Liver (tissue), 9 donors: ENCODE measurements around the gene OR1C1. TPM values are rescaled to one million over a fixed set of nuclear protein-coding genes. Genes with fewer than 3 reads are reported as not detected.

Source experiments
- DNase-seq: peaks from one replicate; pipeline ENCODE4 v3.0.0-alpha.2; 2017; ENCODE audit warnings: low spot score
- H3K27ac ChIP-seq, 2 donors: one replicate each; pipeline ENCODE4 v1.7.0; 2013; ENCODE audit warnings: inconsistent platforms in 2 of 2, low read length in 2 of 2, control low read depth in 1 of 2, low read depth in 1 of 2, mild to moderate bottlenecking in 1 of 2
- H3K27me3 ChIP-seq, 4 donors: one replicate each; pipeline versions ENCODE4 v1.6.1 to v1.7.0; 2013; ENCODE audit warnings: low read length in 3 of 4, inconsistent platforms in 1 of 4, mild to moderate bottlenecking in 1 of 4, moderate library complexity in 1 of 4; ENCODE audit not compliant: control insufficient read depth in 4 of 4, insufficient read depth in 4 of 4
- H3K36me3 ChIP-seq, 4 donors: one replicate each; pipeline versions ENCODE4 v1.6.1 to v1.7.0; 2013; ENCODE audit warnings: low read length in 3 of 4, mild to moderate bottlenecking in 3 of 4, low read depth in 1 of 4, moderate library complexity in 1 of 4; ENCODE audit not compliant: control insufficient read depth in 4 of 4, insufficient read depth in 3 of 4
- H3K4me1 ChIP-seq, 4 donors: one replicate each; pipeline versions ENCODE4 v1.6.1 to v1.7.0; 2013; ENCODE audit warnings: low read length in 3 of 4, mild to moderate bottlenecking in 3 of 4, moderate library complexity in 1 of 4; ENCODE audit not compliant: control insufficient read depth in 4 of 4, insufficient read depth in 4 of 4
- H3K4me3 ChIP-seq, 3 donors: one replicate each; pipeline versions ENCODE4 v1.6.1 to v1.7.0; 2013; ENCODE audit warnings: low read length in 3 of 3, control low read depth in 1 of 3, low read depth in 1 of 3, mild to moderate bottlenecking in 1 of 3
- H3K9ac ChIP-seq, 2 donors: one replicate each; pipeline ENCODE4 v1.7.0; 2013; ENCODE audit warnings: low read length in 2 of 2, mild to moderate bottlenecking in 2 of 2, moderate library complexity in 2 of 2, control low read depth in 1 of 2, low read depth in 1 of 2
- H3K9me3 ChIP-seq, 4 donors: one replicate each; pipeline versions ENCODE4 v1.6.1 to v1.7.0; 2013; ENCODE audit warnings: low read length in 3 of 4; ENCODE audit not compliant: control insufficient read depth in 4 of 4
- ATF3 ChIP-seq: IDR thresholded peaks from 2 replicates; pipeline ENCODE4 v1.6.1; 2016; ENCODE audit warnings: antibody characterized with exemption
- CTCF ChIP-seq: fragments of 150-350 bp; IDR thresholded peaks from 2 replicates; pipeline ENCODE4 v1.5.1; 2017; ENCODE audit warnings: improper control_type of control experiment, low read depth, low read length; ENCODE audit not compliant: missing input control
- EGR1 ChIP-seq, 2 donors: IDR thresholded peaks; 2 replicates each; pipeline ENCODE4 v1.6.1; 2016 to 2018; ENCODE audit warnings: antibody characterized with exemption in 2 of 2, low read depth in 2 of 2
- FOXA1 ChIP-seq: IDR thresholded peaks from 2 replicates; pipeline ENCODE4 v1.6.1; 2016; ENCODE audit warnings: antibody characterized with exemption
- FOXA2 ChIP-seq: IDR thresholded peaks from 2 replicates; pipeline ENCODE4 v1.6.1; 2016; ENCODE audit warnings: antibody characterized with exemption
- GABPA ChIP-seq, 2 donors: IDR thresholded peaks in 1 of 2; conservative IDR thresholded peaks in 1 of 2; 2 replicates each; pipeline ENCODE4 v1.6.1; 2016; ENCODE audit warnings: antibody characterized with exemption in 2 of 2, mild to moderate bottlenecking in 1 of 2, moderate library complexity in 1 of 2
- HNF4A ChIP-seq, 2 donors: conservative IDR thresholded peaks; 2 replicates each; pipeline ENCODE4 v1.6.1; 2016; ENCODE audit warnings: antibody characterized with exemption in 2 of 2, mild to moderate bottlenecking in 2 of 2
- HNF4G ChIP-seq: IDR thresholded peaks from 2 replicates; pipeline ENCODE4 v1.6.1; 2016; ENCODE audit warnings: antibody characterized with exemption
- JUND ChIP-seq, 2 donors: IDR thresholded peaks; 2 replicates each; pipeline ENCODE4 v1.6.1; 2016; ENCODE audit warnings: antibody characterized with exemption in 2 of 2
- MAX ChIP-seq: IDR thresholded peaks from 2 replicates; pipeline ENCODE4 v1.6.1; 2016; ENCODE audit warnings: antibody characterized with exemption
- NR2F2 ChIP-seq: IDR thresholded peaks from 2 replicates; pipeline ENCODE4 v1.6.1; 2016; ENCODE audit warnings: antibody characterized with exemption
- RAD21 ChIP-seq, 2 donors: IDR thresholded peaks; 2 replicates each; pipeline ENCODE4 v1.6.1; 2016; ENCODE audit warnings: antibody characterized with exemption in 2 of 2, mild to moderate bottlenecking in 2 of 2
- REST ChIP-seq: IDR thresholded peaks from 2 replicates; pipeline ENCODE4 v1.6.1; 2016; ENCODE audit warnings: antibody characterized with exemption, mild to moderate bottlenecking
- RXRA ChIP-seq, 2 donors: IDR thresholded peaks; 2 replicates each; pipeline ENCODE4 v1.6.1; 2017 to 2018; ENCODE audit warnings: antibody characterized with exemption in 2 of 2, mild to moderate bottlenecking in 1 of 2
- SP1 ChIP-seq: IDR thresholded peaks from 2 replicates; pipeline ENCODE4 v1.6.1; 2018; ENCODE audit warnings: antibody characterized with exemption, mild to moderate bottlenecking
- TAF1 ChIP-seq: conservative IDR thresholded peaks from 2 replicates; pipeline ENCODE4 v1.6.1; 2016; ENCODE audit warnings: antibody characterized with exemption, mild to moderate bottlenecking
- YY1 ChIP-seq: IDR thresholded peaks from 2 replicates; pipeline ENCODE4 v1.6.1; 2016; ENCODE audit warnings: antibody characterized with exemption, mild to moderate bottlenecking
- ZBTB33 ChIP-seq: IDR thresholded peaks from 2 replicates; pipeline ENCODE4 v1.6.1; 2016; ENCODE audit warnings: antibody characterized with exemption
- WGBS: extraction: QIAGEN DNeasy Blood & Tissue Kit; methylation state at CpG from one replicate; pipeline ENCODE4 v1.1.7; 2013; 5-methylcytosine and 5-hydroxymethylcytosine counted together
- polyA plus RNA-seq, 2 donors: library from polyadenylated mRNA; stranded (reverse) in 1 of 2; unstranded in 1 of 2; fragments of 200-250 nt in 1 of 2; fragments of >200 nt in 1 of 2; fragmentation: Nextera tagmentation in 1 of 2; extraction: Ambion mirVana in 1 of 2; gene quantifications; one replicate each; pipeline versions ENCODE4 v1.2.1 to v1.2.3, GENCODE V29; 2013 to 2015
- total RNA-seq, 2 donors: library from RNA; depleted of rRNA; stranded (reverse); fragments of >200 nt; gene quantifications; one replicate each; pipeline ENCODE4 v1.2.3, GENCODE V29; 2014
- donor health status: healthy.
- donor health status: healthy.
- donor health status: healthy.
- donor health status: healthy.
- donor health status: healthy.

Gene OR1C1
- total and polyA plus RNA-seq, 4 donors, result not detected

GRCh38 chr1:247738315-247738714 lies 22.0 kb downstream of the OR1C1 start, which contains the start of gene OR14K1:
TSS of gene OR14K1 (plus strand) at chr1:247738615. CDS start at chr1:247738615, 0 bp downstream.
- no peak within 1 kb of the TSS for H3K4me3 ChIP-seq
- H3K27me3 ChIP-seq, result peaks cover 0 to 3% (median 0%) of the 10 kb centered on the region in 4 donors
- no peak within 1 kb of the TSS for H3K9ac ChIP-seq
- 88% methylated on average over 1 of the region's 1 CpG for WGBS
- no peak for DNase-seq
- H3K27ac ChIP-seq, result no peak within 1 kb of the TSS
- no peaks in the 10 kb centered on the region for H3K36me3 ChIP-seq
- TF ChIP-seq TAF1 (no peak), RXRA (IDR thresholded peaks at IDR 0.05) (no peak), MAX (no peak), ZBTB33 (no peak), EGR1 (IDR thresholded peaks at IDR 0.05; ENCODE audit: low read depth in 2 of 2) (no peak), SP1 (no peak), YY1 (no peak), HNF4A (conservative IDR thresholded peaks at IDR 0.05) (no peak), RAD21 (IDR thresholded peaks at IDR 0.05) (no peak), JUND (IDR thresholded peaks at IDR 0.05) (no peak), FOXA1 (no peak)
- no peaks in the 10 kb centered on the region for H3K9me3 ChIP-seq
- H3K4me1 ChIP-seq, result no peaks in the 10 kb centered on the region

GRCh38 chr1:247721222-247721621 lies 39.1 kb downstream of the OR1C1 start:
- 78% methylated on average over 4 of the region's 4 CpGs for whole genome bisulfite sequencing
- TF ChIP-seq FOXA2 (no peak), FOXA1 (no peak), ZBTB33 (no peak), SP1 (no peak), RAD21 (IDR thresholded peaks at IDR 0.05) (no peak), YY1 (no peak), RXRA (IDR thresholded peaks at IDR 0.05) (no peak), GABPA (IDR thresholded peaks at IDR 0.05 in 1 of 2, conservative IDR thresholded peaks at IDR 0.05 in 1 of 2) (no peak), JUND (IDR thresholded peaks at IDR 0.05) (no peak), MAX (no peak), NR2F2 (no peak), HNF4G (no peak), EGR1 (IDR thresholded peaks at IDR 0.05; ENCODE audit: low read depth in 2 of 2) (no peak), REST (no peak), HNF4A (conservative IDR thresholded peaks at IDR 0.05) (no peak), CTCF (no peak), ATF3 (no peak)
- no peak for DNase-seq

More at GRCh38 chr1:247721222-247721621, 39.1 kb downstream of the OR1C1 start:
- Histone ChIP-seq H3K36me3 (no peaks in the 10 kb centered on the region), H3K9ac (no peak overlapping the region), H3K9me3 (peaks cover 0 to 4% (median 0%) of the 10 kb centered on the region in 4 donors), H3K4me3 (no peak overlapping the region), H3K27ac (no peak overlapping the region), H3K4me1 (no peaks in the 10 kb centered on the region), H3K27me3 (no peaks in the 10 kb centered on the region)
